Erythroblast (primary cell): Measurements from ENCODE around the gene PDIA3.

ENCODE experiments used
- GATA1 ChIP-seq: IDR thresholded peaks from 2 replicates; pipeline ENCODE4 v1.6.1; 2011; ENCODE audit warnings: low read depth, mild to moderate bottlenecking, control low read depth, low read length, moderate library complexity
- POLR2A ChIP-seq: IDR thresholded peaks from 2 replicates; pipeline ENCODE4 v1.6.1; 2011; ENCODE audit warnings: mild to moderate bottlenecking, low read length

DNA sequence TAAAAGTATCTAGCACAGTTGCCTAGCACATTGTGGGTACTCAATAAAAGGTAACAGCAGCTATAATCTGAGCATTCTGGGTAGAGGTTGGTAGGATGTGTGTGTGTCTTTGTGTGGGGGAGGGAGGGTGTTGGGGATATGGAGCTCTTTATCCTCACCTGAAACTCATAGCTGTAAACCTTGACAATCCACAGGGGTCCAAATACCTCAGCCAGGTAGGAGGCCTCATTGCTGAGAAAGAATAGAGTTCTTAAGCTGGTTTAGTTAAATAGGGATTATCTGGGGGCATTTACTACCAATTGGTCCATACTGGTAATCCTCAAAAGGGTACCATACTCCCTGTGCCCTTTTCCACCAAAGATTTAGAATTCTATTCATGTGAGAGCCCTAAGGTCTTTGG is 49.8 kb downstream of the PDIA3 start:
- no peak for TF ChIP-seq POLR2A
- no peak for TF ChIP-seq GATA1
